Stomach (tissue), 4 donors: ENCODE data around the gene ERN2.

Experiments
- EP300 ChIP-seq: sonication (generic); formaldehyde crosslinking; IDR thresholded peaks from one replicate; pipeline ENCODE4 v1.6.1; 2017; ENCODE audit warnings: antibody characterized with exemption
- POLR2AphosphoS5 ChIP-seq, 3 donors: sonication (generic); formaldehyde crosslinking; IDR thresholded peaks; one replicate each; pipeline ENCODE4 v1.6.1; 2016; ENCODE audit warnings: antibody characterized with exemption in 3 of 3

DNA sequence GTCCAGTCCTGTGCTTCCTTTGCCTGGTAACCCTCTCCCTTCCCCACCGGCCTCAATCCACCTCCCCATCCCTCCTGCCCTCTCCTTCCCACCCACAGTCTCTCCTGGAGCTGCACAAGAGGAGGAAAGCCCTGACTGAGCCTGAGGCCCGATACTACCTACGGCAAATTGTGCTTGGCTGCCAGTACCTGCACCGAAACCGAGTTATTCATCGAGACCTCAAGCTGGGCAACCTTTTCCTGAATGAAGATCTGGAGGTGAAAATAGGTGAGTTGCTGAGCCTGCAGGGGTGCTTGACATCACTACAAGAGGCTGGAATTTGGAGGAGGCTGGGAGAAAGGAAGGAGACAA lies 33.1 kb downstream of the ERN2 start:
- TF ChIP-seq EP300 = no peak
- TF ChIP-seq POLR2AphosphoS5 (IDR thresholded peaks at IDR 0.05) = no peak
